ENCODE results near the gene CDH4.

Gene CDH4

GRCh38 chr20:61582196-61582923 lies 330.3 kb downstream of the CDH4 start:
- DNase-seq (ENCODE audit: low spot score): no peak

DNA sequence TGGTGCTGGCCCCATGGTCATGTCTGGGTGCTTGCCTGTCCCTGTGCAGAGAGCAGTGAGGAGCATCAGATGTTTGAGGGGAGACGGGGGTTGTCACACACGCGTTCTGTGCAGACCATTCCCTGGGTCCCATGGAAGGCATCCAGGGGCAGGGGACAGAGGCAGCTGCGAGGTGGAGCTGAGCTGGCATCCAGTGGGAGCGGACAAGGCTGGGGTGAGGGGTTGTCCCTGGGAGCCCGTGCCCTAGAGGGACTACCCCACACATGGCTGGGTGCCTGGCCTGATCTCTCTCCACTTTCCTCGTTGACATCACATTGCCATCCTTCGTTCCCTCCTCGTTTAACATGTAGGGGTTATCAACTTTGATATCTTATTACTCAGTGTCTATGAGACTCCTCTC lies 331.3 kb downstream of the CDH4 start:
- no peak for DNase-seq (ENCODE audit: low spot score)

DNA sequence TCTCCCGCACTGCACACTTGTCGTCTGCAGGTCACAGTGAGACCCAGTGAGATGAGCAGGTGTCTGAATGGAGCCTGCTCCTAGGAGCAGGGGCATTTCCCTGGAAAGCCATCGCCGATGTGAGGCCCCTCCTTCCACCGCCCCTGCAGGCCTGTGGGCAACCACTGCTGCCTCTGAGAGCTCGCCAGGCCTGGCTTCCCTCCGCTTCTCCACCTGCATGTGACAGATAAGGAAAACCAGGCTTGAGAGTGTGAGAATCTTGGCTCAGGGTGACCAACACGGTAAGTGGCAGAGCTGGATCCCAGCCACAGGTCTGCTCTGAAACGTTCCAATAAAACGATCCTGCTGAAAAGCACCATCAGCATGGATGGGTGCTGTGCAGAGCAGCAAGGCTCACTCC lies 332.8 kb downstream of the CDH4 start:
- no peak for DNase-seq (ENCODE audit: low spot score)

GRCh38 chr20:61585764-61586163 lies 333.7 kb downstream of the CDH4 start:
- DNase-seq (ENCODE audit: low spot score): no peak

DNA sequence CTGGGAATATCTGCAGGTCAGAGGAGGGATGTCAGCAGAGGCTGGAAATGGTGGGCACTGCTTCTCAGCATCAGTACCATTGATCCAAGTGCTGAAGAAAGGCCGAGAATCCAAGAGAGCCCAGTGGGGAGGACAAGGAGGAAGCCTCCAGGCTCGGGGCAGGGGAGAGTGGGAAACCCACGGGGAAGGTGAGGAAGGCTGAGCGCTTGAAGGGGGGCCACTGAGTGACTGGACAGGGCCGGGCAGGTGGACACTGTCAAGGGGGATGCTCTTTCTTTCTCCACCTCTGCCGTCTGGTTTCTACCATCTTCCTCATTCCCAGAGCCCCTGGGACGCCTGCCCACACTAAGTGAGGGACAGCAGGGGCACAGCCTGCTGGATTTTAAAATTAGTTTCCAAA lies 335.0 kb downstream of the CDH4 start:
- no peak for DNase-seq (ENCODE audit: low spot score)

DNA sequence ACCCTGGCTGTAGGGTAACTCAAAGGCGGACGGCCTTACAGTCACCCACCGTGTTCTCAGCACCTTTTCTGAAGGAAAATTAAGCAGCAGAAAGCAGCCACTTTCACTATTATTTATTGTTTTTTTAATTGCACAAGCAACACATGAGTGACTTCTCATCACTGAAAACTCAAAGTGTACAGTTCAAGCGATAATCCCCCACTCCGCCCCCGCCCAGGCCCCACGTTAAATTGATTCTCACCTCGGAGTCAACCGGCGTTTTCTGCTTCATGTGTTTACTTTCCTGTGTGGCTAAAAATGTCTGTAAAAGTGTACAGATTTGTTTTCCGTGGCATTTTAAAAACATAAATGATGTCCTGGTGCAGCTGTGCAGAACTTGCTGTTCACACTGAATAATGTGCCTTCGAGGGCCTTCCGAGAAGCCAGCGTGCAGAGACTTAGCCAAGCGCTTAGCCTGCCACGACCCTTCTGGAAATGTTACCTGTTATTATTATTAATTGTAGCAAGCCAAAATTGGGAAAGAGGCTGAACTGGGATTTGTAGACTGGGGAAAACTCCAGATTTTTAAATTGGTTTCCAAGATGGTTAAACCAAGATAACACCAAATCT lies 335.7 kb downstream of the CDH4 start:
- DNase-seq (ENCODE audit: low spot score): no peak

DNA sequence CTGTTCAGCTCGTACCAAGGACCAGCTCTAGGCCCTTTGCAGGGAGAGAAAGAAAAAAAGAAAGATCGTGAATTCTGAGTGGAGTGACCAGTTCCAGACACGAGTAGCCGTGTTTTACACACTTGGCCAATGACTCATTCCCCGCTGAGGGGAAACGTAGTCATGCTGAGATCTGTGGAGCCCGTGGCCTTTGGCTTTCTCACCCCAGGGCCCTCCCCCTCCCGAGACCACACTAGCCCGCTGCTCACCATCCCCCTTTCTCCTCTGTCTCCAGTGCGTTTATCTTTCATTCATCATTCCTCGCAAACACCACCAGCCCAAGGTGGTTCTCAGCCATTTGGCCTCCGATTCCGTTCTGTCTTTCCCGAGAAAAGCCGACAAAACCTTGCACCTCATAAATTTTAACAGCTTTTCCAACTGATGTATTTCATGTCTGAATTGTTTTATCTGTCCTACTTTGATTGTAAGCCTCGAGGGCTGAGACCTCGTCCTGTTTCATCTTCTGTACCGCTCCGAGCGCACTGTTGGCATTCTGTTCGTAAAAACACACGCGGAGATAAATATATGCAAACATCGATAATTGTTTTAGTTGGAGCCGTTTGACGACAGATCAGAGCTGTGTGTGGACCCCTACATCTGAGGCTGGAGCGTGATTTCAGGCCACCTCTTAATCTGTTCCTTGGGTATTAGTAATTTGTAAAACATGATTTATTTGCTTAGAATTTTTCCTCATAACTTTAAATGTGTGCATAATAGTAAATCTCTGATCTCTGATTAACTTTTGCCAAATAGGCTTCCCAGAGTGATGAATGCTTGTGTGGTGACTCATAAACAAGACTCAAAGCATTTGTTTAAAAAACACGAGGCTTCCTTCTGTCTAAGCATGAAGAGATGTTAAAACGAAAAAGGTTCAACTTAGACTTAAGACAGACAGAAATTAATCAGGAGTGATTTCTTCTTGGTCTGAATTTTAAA lies 336.6 kb downstream of the CDH4 start:
- no peak for DNase-seq (ENCODE audit: low spot score)

DNA sequence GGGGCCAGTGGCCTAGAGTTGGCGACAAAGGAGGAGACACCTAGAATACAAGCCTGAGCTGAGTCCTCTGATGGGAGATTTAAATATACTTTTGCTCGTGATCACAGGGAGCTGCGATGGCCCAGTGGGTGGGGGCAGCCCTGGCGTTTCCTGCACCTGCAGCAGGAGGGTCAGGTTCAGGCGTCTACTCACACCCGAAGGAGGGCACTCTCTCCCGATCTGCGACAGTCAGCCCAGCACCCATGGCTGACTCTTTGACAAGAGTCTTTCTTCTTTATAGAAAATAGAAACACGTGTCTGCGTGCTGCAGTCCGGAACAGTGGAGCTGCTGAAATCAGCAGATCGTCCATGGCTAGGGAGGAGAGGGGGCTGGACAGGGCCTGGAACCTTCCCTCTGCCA lies 338.2 kb downstream of the CDH4 start:
- no peak for DNase-seq (ENCODE audit: low spot score)

DNA sequence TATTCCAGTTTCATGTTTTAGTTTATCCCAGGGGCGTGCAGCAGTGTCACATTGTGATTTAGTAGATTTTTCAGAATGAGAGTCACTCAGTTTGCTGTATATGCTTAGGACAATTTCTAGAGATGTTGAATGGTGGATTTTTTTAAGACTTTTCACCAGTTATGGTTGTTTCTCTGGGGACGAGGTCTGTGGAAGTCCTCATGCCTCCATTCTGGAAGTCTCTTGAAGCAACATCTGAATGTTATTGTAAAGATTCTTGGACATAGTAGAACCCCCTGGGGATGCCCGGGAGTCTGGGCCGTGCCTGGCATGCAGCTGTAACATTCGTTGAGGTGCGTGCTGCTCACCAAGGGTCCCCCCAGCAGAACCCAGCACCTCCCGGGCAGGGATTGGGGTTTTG lies 341.5 kb downstream of the CDH4 start:
- no peak for DNase-seq (ENCODE audit: low spot score)

GRCh38 chr20:61594198-61594597 lies 342.1 kb downstream of the CDH4 start:
- DNase-seq (ENCODE audit: low spot score): no peak

DNA sequence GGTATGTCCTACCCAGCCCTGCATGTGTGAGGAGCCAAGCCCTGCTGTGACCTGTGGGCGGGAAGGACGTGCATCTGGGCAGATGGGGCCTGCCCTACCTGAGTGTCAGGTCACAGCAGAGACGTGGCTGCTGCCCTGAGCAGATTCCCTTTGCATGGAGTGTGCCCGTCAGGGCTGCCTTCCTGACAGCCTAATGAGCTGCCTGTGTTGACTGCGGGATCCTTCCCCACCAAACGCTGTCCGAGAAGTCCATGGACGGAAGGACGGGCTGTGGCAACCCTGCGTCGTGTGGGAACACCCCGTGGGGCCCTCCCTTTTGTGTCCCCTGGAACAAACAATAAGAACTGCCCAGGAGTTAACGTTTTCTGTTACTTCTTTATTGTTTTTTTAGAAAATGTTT lies 343.2 kb downstream of the CDH4 start:
- no peak for DNase-seq (ENCODE audit: low spot score)

GRCh38 chr20:61596687-61597330 lies 344.7 kb downstream of the CDH4 start:
- DNase-seq (ENCODE audit: low spot score): no peak

DNA sequence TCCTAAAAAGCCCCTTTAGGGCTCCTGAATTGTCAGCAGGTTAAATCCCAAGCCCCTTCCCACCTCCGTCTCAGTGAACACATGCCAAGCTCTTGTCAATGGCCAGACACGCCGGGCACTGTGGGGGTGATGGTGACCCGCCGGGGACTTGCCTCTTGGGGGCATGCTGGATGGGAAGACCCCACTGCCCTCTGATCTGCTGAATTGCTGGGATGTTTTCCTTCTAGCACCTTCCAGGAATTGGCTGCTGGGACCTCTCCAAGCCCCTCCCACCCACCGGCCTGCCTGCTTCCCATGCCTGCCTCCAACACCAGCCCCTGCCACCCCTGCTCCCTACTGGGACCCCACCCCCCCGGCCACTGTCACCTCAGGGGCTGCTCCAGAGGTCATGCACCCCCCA lies 345.9 kb downstream of the CDH4 start:
- no peak for DNase-seq (ENCODE audit: low spot score)

GRCh38 chr20:61598586-61598985 lies 346.5 kb downstream of the CDH4 start:
- no peak for DNase-seq (ENCODE audit: low spot score)

GRCh38 chr20:61599061-61599531 lies 347.0 kb downstream of the CDH4 start:
- no peak for DNase-seq (ENCODE audit: low spot score)

DNA sequence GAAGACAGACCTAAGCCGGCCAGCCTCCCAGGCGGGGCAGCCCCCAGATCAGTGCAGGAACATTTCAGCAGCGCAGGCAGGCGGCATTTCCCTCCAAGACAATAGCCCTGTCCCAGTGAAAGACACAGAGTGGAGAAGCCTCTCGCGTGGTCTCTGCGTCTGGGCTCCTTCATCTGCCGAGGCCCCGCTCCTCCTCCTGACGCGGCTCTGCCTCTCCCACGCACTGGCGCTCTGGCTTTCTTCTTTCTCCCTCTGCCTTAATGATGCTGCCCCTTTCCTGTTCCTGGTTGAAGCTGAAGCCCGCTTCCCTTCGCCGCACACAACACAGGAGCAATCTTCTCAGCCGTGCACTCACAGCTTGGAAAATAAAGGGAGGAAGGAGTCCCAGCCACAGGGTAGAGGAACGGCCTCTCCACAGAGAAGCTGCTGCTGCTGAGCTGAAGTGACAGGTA lies 347.5 kb downstream of the CDH4 start:
- no peak for DNase-seq (ENCODE audit: low spot score)

GRCh38 chr20:61600016-61600415 lies 348.0 kb downstream of the CDH4 start:
- DNase-seq (ENCODE audit: low spot score): no peak

DNA sequence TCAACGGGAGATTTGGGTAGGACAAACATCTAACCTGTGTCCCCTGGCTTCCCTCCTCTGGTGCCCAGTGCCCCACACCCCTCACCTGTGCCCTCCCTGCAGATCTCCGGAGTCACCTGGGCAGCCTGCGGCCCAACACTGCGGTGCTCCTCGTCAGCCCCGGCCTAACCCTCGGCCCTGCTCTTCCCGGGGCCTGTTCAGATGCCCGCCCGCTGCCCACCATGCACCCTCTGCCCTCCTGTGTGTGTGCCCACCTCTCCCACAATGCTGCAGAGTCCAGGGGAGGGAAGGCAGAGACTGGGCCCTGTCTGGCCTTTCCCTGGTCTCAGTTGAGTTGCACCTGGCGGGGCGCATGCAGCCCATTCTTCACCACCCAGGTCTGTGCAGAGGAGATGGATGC lies 349.3 kb downstream of the CDH4 start:
- no peak for DNase-seq (ENCODE audit: low spot score)

GRCh38 chr20:61601853-61602252 lies 349.8 kb downstream of the CDH4 start:
- no peak for DNase-seq (ENCODE audit: low spot score)

GRCh38 chr20:61603715-61604114 lies 351.7 kb downstream of the CDH4 start:
- DNase-seq (ENCODE audit: low spot score): no peak

DNA sequence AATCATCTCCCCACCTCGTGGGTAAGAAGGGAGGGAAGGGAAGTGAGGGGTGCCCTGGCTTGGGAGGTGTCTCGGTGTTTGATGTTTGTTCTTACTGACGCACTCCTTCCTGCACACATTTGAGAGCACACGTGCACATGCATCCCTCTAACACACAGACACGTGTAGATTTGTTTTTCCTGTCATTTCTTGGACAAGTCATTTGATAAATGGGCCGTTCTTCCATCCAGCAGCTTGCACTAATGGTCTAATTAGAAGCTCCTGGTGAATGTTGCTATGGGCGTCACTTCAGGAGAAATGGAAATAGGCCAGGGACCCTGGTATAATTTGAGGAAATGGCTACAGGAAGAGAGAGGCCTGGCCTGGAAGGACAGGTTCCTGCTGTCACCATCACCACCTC lies 352.5 kb downstream of the CDH4 start:
- no peak for DNase-seq (ENCODE audit: low spot score)

DNA sequence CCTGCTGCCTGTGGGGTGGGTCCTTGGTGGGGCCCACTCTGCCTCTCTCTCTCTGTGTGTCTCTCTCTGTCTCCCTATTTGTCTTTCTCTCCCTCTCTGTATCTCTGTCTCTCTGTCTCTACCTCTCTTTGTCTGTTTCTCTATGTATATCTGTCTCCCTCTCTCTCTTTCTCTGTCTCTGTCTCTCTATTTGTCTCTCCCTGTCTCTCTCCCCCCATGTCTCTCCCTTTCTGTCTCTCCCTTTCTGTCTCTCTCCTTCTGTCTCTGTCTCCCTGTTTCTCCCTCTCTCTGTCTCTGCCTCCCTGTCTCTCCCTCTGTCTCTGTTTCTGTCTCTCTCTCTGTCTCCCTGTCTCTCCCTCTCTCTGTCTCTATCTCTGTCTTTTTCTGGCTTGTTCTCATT lies 353.2 kb downstream of the CDH4 start:
- DNase-seq (ENCODE audit: low spot score): no peak
